HepG2 (cell line): ENCODE results near the gene OST4. TPM values are rescaled to one million over a fixed set of nuclear protein-coding genes. Genes with fewer than 3 reads are reported as not detected.
A peak's percentile ranks its signal among the peaks of the same experiment; 100 is the strongest.

ENCODE experiments used
- AHR ChIP-seq: IDR thresholded peaks from 2 replicates; pipeline ENCODE4 v1.6.1; 2018; ENCODE audit warnings: missing genetic modification reagents, missing compliant biosample characterization
- BHLHE40 ChIP-seq: IDR thresholded peaks from 2 replicates; pipeline ENCODE4 v1.6.1; 2011; ENCODE audit warnings: low read length, improper control_type of control experiment
- ELF1 ChIP-seq: sonication (generic); formaldehyde crosslinking; IDR thresholded peaks from 2 replicates; pipeline ENCODE4 v1.4.0; 2020; ENCODE audit warnings: missing genetic modification reagents
- HDAC2 ChIP-seq: sonication (generic); formaldehyde crosslinking; IDR thresholded peaks from 2 replicates; pipeline ENCODE4 v1.4.0; 2020; ENCODE audit warnings: missing genetic modification reagents
- HOXD1 ChIP-seq: sonication (generic); formaldehyde crosslinking; IDR thresholded peaks from 2 replicates; pipeline ENCODE4 v1.5.0; 2020; ENCODE audit warnings: missing genetic modification reagents
- MIER3 ChIP-seq: IDR thresholded peaks from 2 replicates; pipeline ENCODE4 v1.6.1; 2016; ENCODE audit warnings: missing compliant biosample characterization, borderline replicate concordance
- NFYC ChIP-seq: IDR thresholded peaks from 2 replicates; pipeline ENCODE4 v1.6.1; 2016; ENCODE audit warnings: missing genetic modification reagents, missing compliant biosample characterization
- POLR2AphosphoS2 ChIP-seq: IDR thresholded peaks from 2 replicates; pipeline ENCODE4 v1.6.1; 2011; ENCODE audit warnings: low read depth, low read length, improper control_type of control experiment
- SALL2 ChIP-seq: sonication (generic); formaldehyde crosslinking; IDR thresholded peaks from 2 replicates; pipeline ENCODE4 v1.8.1; 2023; ENCODE audit warnings: mild to moderate bottlenecking, missing genetic modification reagents, inconsistent platforms
- SIX4 ChIP-seq: sonication (generic); formaldehyde crosslinking; IDR thresholded peaks from 2 replicates; pipeline ENCODE4 v1.4.0; 2020; ENCODE audit warnings: missing genetic modification reagents
- TCF7 ChIP-seq: sonication (generic); IDR thresholded peaks from 2 replicates; pipeline ENCODE4 v1.6.1; 2016; ENCODE audit warnings: antibody characterized with exemption, low read depth
- TOE1 ChIP-seq: sonication (generic); formaldehyde crosslinking; IDR thresholded peaks from 2 replicates; pipeline ENCODE4 v1.4.0; 2020; ENCODE audit warnings: mild to moderate bottlenecking, missing genetic modification reagents
- ZNF124 ChIP-seq: sonication (generic); formaldehyde crosslinking; IDR thresholded peaks from 2 replicates; pipeline ENCODE4 v1.4.0; 2020; ENCODE audit warnings: missing genetic modification reagents
- ZNF235 ChIP-seq: sonication (generic); formaldehyde crosslinking; IDR thresholded peaks from 2 replicates; pipeline ENCODE4 v1.8.1; 2023; ENCODE audit warnings: mild to moderate bottlenecking, missing genetic modification reagents, borderline replicate concordance
- ZNF605 ChIP-seq: sonication (generic); formaldehyde crosslinking; IDR thresholded peaks from 2 replicates; pipeline ENCODE4 v1.8.0; 2022; ENCODE audit warnings: mild to moderate bottlenecking, missing genetic modification reagents
- ZNF607 ChIP-seq: sonication (generic); formaldehyde crosslinking; IDR thresholded peaks from 2 replicates; pipeline ENCODE4 v1.5.1; 2020; ENCODE audit warnings: missing genetic modification reagents, mild to moderate bottlenecking, borderline replicate concordance
- ZNF746 ChIP-seq: sonication (generic); formaldehyde crosslinking; IDR thresholded peaks from 2 replicates; pipeline ENCODE4 v1.8.0; 2022; ENCODE audit warnings: mild to moderate bottlenecking, missing genetic modification reagents
- polyA plus RNA-seq, 8 experiments: library from polyadenylated mRNA; depleted of rRNA in 3 of 8; stranded (reverse) in 7 of 8; unstranded in 1 of 8; fragments of >200 nt; fragmentation: Illumina TruSeq in 4 of 8; extraction: Trizol in 4 of 8; gene quantifications; 2 replicates each; pipeline versions ENCODE4 v1.2.1 to v1.2.3, GENCODE V29; 2011 to 2016; ENCODE audit warnings: low read depth in 4 of 8, missing spikeins in 1 of 8, mixed read lengths in 1 of 8; ENCODE audit not compliant: insufficient read depth in 1 of 8
- total RNA-seq, 5 experiments: library from RNA; depleted of rRNA; stranded (reverse); fragments of >200 nt; fragmentation: Illumina TruSeq; extraction: Trizol; gene quantifications; 2 replicates each; pipeline ENCODE4 v1.2.3, GENCODE V29; 2016; ENCODE audit warnings: low read depth in 1 of 5
- TF ChIP-seq, protein P1 (sequence below): sonication (generic); formaldehyde crosslinking; IDR thresholded peaks from 2 replicates; pipeline ENCODE4 v1.8.1; 2022; ENCODE audit warnings: mild to moderate bottlenecking, missing genetic modification reagents
- TF ChIP-seq, protein P2 (sequence below): sonication (generic); formaldehyde crosslinking; IDR thresholded peaks from 2 replicates; pipeline ENCODE4 v1.4.0; 2020; ENCODE audit warnings: missing genetic modification reagents
- TF ChIP-seq, protein P3 (sequence below): sonication (generic); formaldehyde crosslinking; IDR thresholded peaks from 2 replicates; pipeline ENCODE4 v1.4.0; 2020; ENCODE audit warnings: missing genetic modification reagents, borderline replicate concordance
- TF ChIP-seq, protein P4 (sequence below): sonication (generic); formaldehyde crosslinking; IDR thresholded peaks from 2 replicates; pipeline ENCODE4 v1.4.0; 2020; ENCODE audit warnings: missing genetic modification reagents

The OST4 gene
- total and polyA plus RNA-seq, 2 of the 13 experiments (the other 11 are each of a cell fraction or from before 2014, with no cell fraction given) = 498 to 584 TPM

DNA sequence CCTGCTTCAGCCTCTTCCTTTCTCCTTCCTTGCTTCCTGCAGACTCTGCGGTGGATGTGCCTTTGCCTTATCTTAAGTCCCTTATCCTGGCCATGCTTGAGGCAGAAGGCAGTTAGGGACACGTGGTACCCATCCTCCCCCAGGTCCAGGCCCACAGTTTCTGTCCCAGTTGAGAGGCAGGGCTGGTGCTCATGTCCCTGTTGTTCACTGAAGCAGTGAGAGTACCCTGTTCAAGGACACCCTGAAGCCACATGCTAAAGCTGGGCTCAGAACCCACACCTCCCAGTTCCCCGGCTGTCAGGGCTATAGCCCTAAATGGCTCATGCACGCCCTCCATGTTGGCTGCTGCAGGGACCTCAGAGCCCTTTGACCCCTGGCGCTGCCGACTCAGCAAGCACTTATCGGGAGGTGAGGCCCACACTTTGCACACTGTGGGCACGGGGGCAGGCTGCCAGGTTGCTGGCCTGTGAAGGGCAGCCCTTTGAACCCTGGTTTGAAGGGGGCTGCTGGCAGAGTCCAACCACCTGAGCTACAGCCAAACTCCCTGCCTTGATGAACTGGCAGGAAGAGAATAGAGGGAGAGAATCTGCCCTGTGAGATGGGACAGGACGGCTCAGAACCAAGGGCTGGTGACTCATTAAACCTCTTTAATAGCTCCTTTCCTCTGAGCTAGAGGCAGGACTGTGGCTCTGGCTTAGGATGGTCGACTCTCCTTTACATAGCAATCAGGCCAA lies 21.4 kb upstream of the OST4 start (continued):
- TF ChIP-seq, protein P1, sequence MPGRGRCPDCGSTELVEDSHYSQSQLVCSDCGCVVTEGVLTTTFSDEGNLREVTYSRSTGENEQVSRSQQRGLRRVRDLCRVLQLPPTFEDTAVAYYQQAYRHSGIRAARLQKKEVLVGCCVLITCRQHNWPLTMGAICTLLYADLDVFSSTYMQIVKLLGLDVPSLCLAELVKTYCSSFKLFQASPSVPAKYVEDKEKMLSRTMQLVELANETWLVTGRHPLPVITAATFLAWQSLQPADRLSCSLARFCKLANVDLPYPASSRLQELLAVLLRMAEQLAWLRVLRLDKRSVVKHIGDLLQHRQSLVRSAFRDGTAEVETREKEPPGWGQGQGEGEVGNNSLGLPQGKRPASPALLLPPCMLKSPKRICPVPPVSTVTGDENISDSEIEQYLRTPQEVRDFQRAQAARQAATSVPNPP (CRISPR knock-in tag) = no peak
- TF ChIP-seq NFYC (CRISPR knock-in tag) = peak; percentile 31; the same call in 1 of the 2 replicates
- peak; percentile 62; the same call in 1 of the 2 replicates for TF ChIP-seq ELF1
- TF ChIP-seq ZNF607 (CRISPR knock-in tag) = peak; percentile 94
- TF ChIP-seq BHLHE40 = no peak
- no peak; the same call in 1 of the 2 replicates for TF ChIP-seq TOE1 (CRISPR knock-in tag)
- no peak for TF ChIP-seq POLR2AphosphoS2
- peak; percentile 15; the same call in 1 of the 2 replicates for TF ChIP-seq TCF7
- peak; percentile 56; the same call in 1 of the 2 replicates for TF ChIP-seq ZNF746 (CRISPR knock-in tag)
- TF ChIP-seq MIER3 (CRISPR knock-in tag) = peak; percentile 66; the same call in 1 of the 2 replicates
- TF ChIP-seq ZNF124 (CRISPR knock-in tag) = no peak; the same call in 1 of the 2 replicates
- TF ChIP-seq, protein P2, sequence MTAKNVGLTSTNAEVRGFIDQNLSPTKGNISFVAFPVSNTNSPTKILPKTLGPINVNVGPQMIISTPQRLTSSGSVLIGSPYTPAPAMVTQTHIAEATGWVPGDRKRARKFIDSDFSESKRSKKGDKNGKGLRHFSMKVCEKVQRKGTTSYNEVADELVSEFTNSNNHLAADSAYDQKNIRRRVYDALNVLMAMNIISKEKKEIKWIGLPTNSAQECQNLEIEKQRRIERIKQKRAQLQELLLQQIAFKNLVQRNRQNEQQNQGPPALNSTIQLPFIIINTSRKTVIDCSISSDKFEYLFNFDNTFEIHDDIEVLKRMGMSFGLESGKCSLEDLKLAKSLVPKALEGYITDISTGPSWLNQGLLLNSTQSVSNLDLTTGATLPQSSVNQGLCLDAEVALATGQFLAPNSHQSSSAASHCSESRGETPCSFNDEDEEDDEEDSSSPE = peak; percentile 75
- TF ChIP-seq SIX4 = peak; percentile 56; the same call in 1 of the 2 replicates
- TF ChIP-seq HDAC2 = peak; percentile 99
- TF ChIP-seq ZNF235 = 0 out of 2 replicates have a peak, but pooled peaks have one; percentile 41
- no peak for TF ChIP-seq SALL2
- TF ChIP-seq HOXD1 (CRISPR knock-in tag) = peak; percentile 26; the same call in 1 of the 2 replicates
- TF ChIP-seq, protein P3, sequence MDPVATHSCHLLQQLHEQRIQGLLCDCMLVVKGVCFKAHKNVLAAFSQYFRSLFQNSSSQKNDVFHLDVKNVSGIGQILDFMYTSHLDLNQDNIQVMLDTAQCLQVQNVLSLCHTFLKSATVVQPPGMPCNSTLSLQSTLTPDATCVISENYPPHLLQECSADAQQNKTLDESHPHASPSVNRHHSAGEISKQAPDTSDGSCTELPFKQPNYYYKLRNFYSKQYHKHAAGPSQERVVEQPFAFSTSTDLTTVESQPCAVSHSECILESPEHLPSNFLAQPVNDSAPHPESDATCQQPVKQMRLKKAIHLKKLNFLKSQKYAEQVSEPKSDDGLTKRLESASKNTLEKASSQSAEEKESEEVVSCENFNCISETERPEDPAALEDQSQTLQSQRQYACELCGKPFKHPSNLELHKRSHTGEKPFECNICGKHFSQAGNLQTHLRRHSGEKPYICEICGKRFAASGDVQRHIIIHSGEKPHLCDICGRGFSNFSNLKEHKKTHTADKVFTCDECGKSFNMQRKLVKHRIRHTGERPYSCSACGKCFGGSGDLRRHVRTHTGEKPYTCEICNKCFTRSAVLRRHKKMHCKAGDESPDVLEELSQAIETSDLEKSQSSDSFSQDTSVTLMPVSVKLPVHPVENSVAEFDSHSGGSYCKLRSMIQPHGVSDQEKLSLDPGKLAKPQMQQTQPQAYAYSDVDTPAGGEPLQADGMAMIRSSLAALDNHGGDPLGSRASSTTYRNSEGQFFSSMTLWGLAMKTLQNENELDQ (CRISPR knock-in tag) = peak; percentile 30; the same call in 1 of the 2 replicates
- peak; percentile 34; the same call in 1 of the 2 replicates for TF ChIP-seq ZNF605 (CRISPR knock-in tag)
- TF ChIP-seq, protein P4, sequence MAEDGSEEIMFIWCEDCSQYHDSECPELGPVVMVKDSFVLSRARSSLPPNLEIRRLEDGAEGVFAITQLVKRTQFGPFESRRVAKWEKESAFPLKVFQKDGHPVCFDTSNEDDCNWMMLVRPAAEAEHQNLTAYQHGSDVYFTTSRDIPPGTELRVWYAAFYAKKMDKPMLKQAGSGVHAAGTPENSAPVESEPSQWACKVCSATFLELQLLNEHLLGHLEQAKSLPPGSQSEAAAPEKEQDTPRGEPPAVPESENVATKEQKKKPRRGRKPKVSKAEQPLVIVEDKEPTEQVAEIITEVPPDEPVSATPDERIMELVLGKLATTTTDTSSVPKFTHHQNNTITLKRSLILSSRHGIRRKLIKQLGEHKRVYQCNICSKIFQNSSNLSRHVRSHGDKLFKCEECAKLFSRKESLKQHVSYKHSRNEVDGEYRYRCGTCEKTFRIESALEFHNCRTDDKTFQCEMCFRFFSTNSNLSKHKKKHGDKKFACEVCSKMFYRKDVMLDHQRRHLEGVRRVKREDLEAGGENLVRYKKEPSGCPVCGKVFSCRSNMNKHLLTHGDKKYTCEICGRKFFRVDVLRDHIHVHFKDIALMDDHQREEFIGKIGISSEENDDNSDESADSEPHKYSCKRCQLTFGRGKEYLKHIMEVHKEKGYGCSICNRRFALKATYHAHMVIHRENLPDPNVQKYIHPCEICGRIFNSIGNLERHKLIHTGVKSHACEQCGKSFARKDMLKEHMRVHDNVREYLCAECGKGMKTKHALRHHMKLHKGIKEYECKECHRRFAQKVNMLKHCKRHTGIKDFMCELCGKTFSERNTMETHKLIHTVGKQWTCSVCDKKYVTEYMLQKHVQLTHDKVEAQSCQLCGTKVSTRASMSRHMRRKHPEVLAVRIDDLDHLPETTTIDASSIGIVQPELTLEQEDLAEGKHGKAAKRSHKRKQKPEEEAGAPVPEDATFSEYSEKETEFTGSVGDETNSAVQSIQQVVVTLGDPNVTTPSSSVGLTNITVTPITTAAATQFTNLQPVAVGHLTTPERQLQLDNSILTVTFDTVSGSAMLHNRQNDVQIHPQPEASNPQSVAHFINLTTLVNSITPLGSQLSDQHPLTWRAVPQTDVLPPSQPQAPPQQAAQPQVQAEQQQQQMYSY (CRISPR knock-in tag) = peak; percentile 75
- peak; percentile 72 for TF ChIP-seq AHR (CRISPR knock-in tag)
